ENCODE results near the gene BRAP. TPM values are rescaled to one million over a fixed set of nuclear protein-coding genes. Genes with fewer than 3 reads are reported as not detected.
"Not testable (repeated sequence)": the region's sequence is repeated elsewhere in the genome, so short reads cannot be mapped to it uniquely, and the experiment has no call there.

BRAP gene
- polyA plus RNA-seq, 1 donor, result 20.8 TPM

DNA sequence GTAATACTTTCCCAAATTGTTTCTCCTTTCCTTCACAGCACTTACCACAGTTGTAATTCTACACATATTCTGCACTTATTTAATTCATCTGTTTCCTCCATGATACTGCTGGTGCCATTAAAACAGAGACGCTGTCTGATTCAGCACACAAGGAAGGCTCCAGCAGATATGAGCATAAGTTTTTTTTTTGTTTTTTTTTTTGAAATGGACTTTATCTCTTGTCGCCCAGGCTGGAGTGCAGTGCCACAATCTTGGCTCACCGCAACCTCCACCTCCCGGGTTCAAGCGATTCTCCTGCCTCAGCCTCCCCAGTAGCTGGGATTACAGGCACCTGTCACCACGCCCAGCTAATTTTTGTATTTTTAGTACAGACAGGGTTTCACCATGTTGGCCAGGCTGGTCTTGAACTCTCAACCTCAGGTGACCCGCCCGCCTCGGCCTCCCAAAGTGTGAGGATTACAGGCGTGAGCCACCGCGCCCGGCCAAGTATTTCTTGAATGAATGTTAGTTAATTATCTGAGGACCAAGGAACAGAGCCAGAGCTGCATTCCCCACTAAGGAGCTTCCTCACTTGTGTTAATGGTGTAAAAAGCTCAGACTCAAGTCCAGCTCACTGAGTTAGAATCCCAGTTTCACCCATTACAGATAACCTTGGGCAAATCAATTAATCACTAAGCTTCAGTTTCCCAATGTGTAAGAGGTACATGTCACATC lies 1.1 kb downstream of the BRAP start:
- not testable (repeated sequence) for DNase-seq

DNA sequence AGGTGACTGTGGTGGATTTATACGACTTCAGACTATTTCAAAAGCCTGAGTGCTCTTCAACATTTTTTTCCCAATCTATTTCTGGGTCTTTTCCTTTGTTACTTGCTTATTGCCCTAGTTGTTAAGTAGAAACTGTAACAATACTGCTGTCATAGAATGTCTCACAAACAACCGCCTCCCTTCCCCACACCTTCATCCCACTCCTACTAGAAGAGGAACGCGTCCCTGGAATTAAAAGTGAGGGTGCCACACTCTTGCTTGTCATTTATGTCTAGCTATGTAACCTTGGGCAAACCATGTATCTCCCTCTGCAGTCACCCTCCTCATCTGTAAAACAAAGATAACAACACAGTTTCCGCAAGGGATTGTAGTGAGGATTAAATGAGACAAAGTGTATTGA lies 8.6 kb downstream of the BRAP start:
- DNase-seq, result no peak

DNA sequence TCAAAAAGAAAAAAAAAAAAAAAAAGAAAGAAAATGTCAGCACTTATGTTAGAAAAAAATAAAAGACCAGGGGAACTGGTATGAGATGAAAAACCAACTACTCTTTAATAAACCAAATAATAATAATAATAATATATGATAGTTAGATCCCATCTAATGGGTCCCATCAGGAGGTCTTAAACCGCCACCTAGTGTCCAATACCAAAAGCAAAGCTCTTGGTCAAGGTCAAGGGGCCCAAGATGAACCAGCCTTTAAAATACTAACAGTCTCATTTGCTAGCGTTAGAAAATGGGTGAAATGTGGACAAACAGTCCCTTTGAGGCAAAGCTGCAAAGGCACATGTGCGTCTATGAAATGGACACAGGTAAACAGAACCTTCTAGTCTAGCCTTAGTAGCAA lies 12.3 kb downstream of the BRAP start:
- DNase-seq, result no peak

DNA sequence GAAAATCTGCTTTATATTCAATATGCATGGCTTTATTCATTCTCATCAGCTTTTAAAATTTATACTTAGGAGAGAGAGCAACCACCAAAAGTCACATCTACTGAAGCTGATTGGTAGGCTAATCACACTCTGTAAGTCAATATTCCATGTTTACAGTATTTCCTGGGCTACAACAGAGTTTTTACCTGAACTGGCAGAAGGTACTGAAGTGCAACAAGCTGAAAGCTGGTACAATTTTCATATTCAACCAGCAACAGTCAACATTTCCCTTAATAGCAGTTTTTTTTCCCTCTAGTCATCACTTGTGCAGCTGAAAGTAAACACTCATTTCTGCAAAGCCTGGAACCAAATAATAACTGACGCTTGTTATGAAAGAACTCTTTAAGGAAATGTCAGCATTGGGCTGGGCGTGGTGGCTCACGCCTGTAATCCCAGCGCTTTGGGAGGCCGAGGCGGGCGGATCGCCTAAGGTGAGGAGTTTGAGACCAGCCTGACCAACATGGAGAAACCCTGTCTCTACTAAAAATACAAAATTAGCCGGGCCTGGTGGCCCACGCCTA lies 12.9 kb downstream of the BRAP start:
- DNase-seq, result no peak

DNA sequence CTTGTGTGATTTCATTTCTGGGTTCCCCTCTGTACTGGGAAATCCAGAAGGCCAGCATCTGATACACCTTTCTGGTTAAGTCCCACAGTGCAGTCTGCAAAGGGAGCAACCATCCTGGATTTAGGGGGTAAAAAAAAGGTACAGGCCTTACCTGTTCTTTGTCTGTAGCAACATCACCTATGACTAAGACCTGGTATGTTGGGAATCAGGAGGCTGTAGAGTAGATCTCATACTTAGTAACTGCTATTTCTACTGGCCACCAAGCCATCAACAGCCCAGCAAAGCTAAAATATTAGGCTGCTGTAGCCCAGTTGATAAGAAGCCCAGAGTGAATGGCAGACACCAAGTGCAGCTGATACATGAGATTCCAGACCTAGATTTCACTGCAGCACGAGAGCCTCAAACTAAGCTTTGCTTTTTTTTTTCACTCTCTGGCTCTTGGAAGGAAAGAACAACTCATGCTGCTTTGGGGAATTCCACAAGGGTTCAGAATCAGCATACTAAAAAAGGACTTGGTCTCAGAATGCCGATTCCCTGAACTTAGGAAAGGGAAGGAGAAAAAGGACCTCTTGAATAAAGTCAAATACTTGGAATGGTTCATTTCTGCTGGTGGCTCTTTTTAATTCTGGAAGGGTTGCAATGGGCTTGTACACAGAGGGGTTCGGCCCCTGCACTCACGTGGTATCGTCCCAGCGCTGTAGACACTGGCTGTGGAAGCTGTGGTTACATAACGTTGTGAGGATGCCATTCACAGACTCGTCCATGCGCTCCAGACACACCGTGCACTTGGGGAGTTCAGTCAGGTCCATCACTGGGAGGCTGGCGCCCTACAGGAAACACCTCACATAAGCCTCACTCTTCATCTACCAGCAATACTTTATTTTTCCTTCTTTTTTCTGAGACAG lies 20.5 kb downstream of the BRAP start:
- no peak for DNase-seq

DNA sequence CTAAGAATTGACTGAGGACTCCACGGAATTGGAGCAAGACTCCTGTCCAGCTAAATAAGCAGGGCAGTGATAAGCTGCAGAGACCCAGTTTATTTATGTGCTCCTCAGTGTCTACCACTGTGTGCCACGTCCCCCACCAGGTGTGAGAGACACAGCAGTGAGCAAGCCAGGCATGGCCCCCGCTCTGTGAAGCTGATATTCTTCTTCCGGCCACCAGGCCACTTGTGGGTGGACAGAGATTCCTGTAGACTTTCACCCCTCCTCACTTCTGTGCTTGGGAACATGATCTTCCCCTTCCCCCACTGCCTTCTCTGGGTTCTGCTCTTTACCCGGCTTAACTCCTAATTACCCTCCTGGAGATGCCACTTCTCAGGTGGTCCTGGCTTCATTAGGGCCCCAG lies 21.3 kb downstream of the BRAP start:
- DNase-seq, result no peak

DNA sequence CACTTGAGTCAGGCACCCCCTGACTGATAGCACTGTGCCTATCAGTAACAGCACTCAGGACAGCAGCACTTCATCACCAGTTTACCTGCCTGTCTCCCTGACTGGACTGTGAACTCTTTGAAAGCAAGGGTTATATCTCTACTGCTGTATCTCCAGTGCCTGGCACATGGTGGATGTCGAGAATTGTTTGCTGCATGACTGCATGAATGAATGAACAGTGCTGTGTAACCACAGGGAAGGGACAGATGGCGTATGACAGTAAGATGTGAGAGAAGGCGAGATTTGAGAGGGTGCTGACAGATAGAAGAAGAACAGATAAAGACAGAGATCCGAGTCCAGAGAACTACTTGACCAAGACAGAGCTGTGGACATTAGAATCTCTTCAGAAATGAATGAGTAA lies 29.7 kb downstream of the BRAP start:
- no peak for DNase-seq

DNA sequence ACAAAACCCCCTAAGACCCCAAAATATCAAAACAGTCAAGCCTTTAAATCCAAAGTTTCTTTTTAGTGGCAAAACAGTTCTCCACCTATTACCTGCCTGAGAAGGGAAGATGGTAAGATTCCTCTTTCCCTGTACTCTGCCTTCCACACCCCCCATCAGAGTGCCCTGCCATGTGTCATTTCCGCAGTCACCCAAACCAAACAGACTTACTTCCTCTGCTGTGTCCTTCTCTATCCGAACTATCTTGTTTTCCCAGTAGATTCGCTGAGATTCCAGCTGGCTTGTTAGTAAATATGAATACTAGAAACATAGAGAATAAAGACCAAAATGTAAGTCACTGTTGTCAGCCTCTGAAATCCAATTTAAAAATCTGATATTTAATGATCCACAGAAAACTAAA lies 30.4 kb downstream of the BRAP start:
- no peak for DNase-seq

DNA sequence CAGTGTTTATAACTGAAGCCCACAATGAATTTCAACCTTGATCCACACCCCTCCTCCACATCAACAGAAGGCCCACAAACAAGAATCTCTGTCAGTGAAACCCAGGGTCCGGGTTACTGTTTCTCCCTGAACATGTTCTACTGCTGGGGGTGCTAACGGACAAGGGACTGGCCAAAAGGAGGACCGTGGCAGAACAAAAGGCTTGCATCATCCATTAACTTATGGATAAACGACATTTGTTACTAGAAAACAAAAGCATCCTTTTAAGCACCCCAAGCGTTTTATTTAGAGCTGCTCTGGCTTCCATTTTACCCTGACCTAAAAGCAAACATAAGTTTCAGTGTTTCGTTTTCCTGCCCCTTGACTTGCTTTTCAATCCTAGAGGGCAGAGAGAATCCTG lies 32.2 kb downstream of the BRAP start:
- no peak for DNase-seq

DNA sequence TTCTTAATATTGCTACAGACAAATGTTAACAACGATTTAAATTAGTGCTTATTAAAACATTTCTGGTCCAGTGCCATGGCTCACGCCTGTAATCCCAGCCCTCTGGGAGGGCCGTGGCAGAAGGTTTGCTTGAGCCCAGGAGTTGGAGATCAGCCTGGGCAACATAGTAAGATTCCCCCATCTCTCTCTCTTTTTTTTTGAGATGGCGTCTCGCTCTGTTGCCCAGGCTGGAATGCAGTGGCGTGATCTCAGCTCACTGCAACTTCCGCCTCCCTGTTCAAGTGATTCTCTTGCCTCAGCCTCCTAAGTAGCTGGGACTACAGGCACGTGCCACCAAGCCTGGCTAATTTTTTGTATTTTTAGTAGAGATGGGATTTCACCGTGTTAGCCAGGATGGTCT lies 33.2 kb downstream of the BRAP start:
- not testable (repeated sequence) for DNase-seq

DNA sequence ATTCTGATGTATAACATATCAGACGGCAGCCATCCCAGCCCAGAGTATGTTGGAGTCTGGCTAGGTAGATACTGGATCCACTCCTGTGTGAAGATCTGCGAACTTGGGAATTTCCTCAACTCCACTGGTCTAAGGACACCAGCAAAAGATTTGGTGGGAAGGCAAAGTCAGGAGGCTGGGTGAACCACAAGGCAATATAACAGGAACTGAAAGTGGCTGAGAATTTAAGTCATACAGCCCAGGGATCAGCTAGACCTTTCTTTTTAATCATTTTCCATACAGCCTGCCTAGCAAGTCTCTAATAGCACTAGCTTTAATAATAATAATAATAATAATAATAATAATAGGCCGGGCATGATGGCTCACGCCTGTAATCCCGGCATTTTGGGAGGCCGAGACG lies 34.8 kb downstream of the BRAP start:
- DNase-seq, result no peak

DNA sequence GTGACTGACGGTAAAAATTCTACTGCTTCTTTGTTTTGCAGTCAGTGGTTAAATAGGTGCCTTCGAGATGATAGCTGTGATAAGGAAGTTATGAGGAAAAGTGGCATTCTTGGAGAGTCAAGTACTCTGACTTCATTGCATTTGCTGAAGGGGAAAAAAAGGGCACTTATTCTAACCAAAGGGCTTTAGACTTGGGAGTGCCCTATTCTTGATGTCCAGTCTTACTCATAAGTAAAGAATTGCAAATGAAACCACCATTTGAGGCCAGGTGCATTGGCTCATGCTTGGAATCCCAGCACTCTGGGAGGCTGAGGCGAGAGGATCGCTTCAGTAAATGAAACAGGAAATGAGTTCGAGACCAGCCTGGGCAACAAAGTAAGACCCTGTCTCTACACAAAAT lies 40.3 kb downstream of the BRAP start:
- DNase-seq, result no peak

DNA sequence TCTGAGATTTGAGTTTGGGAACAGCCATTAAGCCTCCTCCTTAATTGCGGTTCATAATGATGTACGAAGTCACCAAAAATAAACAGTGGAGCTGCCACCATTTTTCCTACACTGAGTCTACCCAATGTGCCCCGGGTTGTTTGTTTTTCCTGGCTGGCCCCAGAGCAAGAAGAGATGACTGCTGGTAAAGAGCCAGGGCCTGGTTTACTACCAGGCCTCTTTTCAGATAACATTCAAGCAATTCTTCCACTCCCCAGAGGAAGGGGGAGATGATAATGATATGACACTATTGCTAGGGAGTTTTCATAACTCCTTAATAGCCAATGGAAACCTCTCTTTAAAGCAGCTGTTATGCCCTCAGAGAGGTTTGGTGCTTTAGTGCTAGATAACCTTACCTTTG lies 42.3 kb downstream of the BRAP start:
- no peak for DNase-seq

DNA sequence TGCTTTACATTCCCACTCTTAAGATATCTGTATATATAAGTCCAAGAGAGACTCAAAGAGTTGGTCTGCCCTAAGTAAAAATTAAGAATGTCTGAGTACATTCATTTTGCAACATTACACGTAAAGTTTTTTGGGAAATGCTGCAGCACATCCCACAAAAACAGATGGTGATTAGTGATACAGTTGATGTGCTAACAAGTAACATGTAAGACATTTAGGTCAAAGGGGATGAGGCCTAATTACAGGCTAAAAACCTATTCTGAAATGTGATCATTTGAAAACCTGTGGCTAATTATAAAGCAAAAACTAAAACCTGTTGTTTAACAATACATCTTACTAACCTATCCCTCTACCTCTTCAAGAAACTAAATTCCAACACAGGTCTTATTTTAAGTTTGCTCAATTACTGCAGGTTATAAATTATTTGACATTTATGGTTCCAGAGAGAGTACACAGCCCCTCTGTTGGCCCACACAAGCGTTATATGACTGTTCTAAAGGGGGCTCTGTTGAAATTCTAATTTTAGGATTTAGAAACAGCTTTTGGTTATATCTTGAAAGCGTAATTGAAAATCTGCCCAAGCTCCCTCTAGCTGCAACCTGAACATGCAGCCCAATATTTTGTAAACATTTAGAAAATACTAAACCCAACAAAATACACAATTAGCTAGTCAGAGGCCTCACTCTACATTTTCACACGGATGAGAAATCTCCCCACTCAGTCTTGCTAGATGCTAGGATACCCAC lies 42.9 kb downstream of the BRAP start:
- no peak for DNase-seq

DNA sequence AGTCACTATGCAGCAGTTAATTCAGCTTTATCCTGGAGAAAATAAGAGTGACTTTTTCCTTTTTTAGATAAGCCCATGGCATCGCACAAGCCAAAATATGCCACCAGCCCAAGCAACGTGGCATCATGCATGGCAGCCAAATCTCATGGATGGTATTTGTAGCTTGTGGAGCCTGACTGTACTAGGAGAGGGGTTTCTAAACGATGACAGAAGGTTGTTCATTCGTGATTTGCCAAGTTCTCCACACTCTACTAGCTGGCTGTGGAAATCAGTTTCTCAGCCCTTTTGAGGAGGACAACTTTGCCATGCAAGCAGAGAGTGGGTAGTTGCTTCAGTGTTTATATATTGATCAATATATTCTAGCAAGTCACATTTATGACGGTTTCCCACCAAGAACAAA lies 45.2 kb downstream of the BRAP start:
- no peak for DNase-seq

DNA sequence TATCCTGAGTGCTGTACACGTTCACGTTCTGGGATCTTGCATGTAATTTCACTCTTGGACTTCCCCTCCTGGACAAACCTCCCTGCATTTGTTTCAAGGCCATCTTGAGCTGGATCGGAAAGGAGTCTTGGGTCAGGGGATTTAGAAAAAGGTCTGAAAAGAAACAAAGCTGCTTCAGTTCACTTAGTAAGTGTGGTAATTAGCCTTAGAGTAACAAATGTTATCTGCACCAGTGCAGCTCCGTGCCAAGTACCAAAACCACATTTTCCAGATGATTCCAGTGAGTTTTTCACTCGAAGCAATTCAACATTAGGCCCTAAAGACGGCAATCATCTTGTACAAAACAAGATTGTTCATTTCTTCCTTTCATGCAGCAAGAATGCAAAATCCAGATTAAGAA lies 47.2 kb downstream of the BRAP start:
- DNase-seq, result no peak

DNA sequence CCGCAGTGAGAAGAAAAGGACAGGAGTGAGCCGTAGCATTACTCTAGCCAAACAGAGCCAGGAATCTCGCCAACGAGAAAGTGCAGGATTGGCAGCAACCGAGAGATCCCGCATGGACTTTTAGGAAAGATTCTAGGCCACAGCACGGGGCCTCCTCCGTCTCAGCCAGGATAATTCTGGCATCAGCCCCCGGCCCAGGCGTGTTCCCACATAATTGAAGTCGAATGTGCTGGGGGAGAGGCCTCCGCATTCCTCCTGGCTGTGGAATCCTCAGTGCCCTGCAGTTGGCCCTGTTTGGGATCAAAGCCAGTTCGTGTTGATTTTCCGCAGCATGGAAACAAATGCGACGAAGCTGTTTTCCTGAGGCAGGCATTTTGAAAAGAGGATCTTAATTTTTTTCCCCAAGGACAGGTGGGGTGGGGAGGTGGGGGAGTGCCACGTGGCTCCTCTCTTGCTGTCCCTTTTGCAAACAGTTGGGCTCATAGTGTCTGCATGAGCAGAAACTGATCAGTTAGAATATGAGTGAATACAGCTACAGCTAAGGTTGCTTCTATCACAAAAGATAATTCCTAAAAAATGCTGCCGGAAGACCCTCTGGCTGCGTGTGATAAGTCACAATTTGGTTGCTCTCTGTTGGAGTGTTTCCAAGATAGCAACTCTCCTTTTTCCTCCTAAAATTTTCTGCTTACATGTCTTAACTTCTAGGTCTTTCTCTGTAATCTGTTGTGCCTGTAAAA lies 49.4 kb downstream of the BRAP start:
- peak; percentile 67 for DNase-seq

DNA sequence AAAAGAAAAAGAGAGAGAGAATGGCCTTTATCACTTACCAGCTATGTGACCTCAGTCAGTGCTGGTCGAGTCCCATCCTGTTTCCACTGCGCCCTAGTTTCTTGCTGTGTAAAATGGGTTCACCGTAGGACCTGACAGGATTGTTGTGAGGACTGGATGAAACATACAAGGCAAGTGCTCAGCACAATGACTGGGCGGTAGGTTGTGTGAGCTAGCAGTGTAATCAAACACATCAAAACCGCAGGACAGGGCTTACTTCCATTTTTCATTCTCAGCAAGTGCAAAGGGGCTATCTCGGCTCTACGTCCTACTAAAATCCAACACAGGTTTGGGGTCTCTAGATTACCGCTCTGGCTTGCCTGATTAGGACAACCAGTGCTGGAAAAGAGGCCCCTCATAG lies 50.2 kb downstream of the BRAP start:
- DNase-seq, result no peak

DNA sequence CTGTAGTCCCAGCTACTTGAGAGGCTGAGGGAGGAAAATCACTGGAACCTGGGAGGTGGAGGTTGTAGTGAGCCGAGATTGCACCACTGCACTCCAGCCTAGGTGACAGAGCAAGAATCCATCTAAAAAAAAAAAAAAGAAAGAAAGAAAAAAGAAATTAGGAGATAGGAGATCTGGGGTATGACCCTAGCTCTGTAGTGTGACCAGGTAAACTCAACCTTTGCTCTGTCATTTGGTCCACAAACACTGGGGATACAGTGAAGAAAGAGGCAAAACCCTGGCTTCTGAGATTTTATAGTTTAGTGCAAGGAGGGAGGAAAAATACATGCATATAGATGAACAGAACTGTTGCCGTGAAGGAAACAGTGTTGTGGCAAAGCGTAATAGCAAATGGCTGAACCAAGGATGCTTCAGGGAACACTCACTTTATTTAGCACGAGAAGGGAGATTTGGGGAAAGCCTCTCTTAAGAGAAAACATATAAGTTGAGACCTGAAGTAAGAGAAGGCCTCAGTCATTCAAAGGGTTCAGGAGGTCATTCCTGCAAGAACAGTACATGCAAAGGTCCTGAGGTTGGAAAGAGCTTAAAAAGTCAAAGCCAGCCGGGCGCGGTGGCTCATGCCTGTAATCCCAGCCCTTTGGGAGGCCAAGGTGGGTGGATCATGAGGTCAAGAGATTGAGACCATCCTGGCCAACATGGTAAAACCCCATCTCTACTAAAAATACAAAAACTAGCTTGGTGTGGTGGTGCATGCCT lies 57.1 kb downstream of the BRAP start:
- DNase-seq, result no peak

DNA sequence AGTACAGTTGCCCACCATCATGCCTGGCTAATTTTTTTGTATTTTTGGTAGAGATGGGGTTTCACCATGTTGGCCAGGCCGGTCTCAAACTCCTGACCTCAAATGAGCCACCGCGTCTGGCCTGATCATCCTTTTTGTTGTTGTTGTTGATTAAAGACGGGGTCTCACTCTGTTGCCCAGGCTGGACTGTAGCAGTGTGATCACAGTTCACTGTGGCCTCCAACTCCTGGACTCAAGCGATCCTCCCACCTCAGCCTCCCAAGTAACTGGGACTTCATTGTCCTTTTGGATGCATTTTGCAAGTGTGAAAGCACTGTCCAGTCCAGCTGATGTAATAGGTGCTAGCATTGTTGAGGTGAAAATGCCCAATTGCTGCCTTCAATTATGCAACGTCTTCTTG lies 59.5 kb downstream of the BRAP start:
- no peak for DNase-seq

DNA sequence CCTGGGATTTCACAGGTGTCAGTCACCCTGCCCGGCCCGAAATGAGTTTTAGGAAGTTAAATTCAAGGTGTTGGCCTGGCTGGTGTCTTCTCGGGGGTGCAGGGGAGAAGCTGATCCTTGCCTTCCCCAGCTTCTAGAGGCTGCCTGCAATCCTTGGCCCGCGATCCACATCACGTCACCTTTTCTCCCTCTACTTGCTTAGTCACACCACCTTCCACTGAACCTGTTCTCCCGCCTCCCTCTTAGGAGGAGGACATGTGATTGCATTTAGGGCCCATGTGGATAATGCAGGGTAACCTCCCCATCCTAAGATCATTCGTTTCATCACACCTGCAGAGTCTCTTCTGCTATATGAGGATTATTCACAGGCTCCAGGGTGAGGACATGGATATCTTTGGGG lies 61.2 kb downstream of the BRAP start:
- no peak for DNase-seq
